Activated CD4-positive, alpha-beta memory T cell treated with anti-CD3 and anti-CD28 coated beads, Interleukin-2, amount 10 ng/mL, durations not matched to agents 7 days and 5 days (primary cell): Measurements from ENCODE around the gene PIK3R1. TPM values are rescaled to one million over a fixed set of nuclear protein-coding genes. Genes with fewer than 3 reads are reported as not detected.
A peak's percentile ranks its signal among the peaks of the same experiment; 100 is the strongest.

Source experiments
- CTCF ChIA-PET: fragments of 350-600 bp; sonication (Branson Sonifier 250); formaldehyde crosslinking; loops from one replicate; lab custom pipeline; 2021; ENCODE audit warnings: antibody characterized with exemption, inconsistent platforms; lab: Charles Lee
- POLR2A ChIA-PET: fragments of 350-600 bp; sonication (Branson Sonifier 250); formaldehyde crosslinking; loops from one replicate; lab custom pipeline; 2021; ENCODE audit warnings: antibody characterized with exemption; lab: Charles Lee
- DNase-seq: peaks from one replicate; pipeline ENCODE4 v3.0.0-alpha.2; 2020
- H3K27ac Mint-ChIP-seq: one replicate; pipeline ENCODE4 v1.8.0; 2021; ENCODE audit warnings: mild to moderate bottlenecking, mixed read lengths
- H3K27me3 Mint-ChIP-seq: one replicate; pipeline ENCODE4 v1.8.0; 2021; ENCODE audit warnings: mixed read lengths
- H3K36me3 Mint-ChIP-seq: one replicate; pipeline ENCODE4 v1.8.0; 2021; ENCODE audit warnings: low read depth, mixed read lengths
- H3K4me1 Mint-ChIP-seq: one replicate; pipeline ENCODE4 v1.8.0; 2021; ENCODE audit warnings: mixed read lengths
- H3K4me3 Mint-ChIP-seq: one replicate; pipeline ENCODE4 v1.8.0; 2021; ENCODE audit warnings: mild to moderate bottlenecking, mixed read lengths
- H3K9me3 Mint-ChIP-seq: one replicate; pipeline ENCODE4 v1.8.0; 2021; ENCODE audit warnings: mixed read lengths
- total RNA-seq, 2 experiments: library from RNA; stranded (reverse); gene quantifications; one replicate each; pipeline ENCODE4 v1.2.3, GENCODE V29; 2021

PIK3R1 gene
- total RNA-seq: 10 to 100 TPM; 83.1 to 86.4 TPM

- DNase-seq: peak; percentile 93
- ChIA-PET POLR2A (interaction anchor here (0.8 to 4.0 kb wide), 35 partner anchors 8 to 1211 kb away, joined by 3 to 51 read pairs (median 5); no protein-coding TSS in a partner anchor), CTCF (interaction anchor here (0.6 to 2.7 kb wide), 15 partner anchors 24 to 1008 kb away, joined by 3 to 33 read pairs (median 5); no protein-coding TSS in a partner anchor)
- Mint-ChIP-seq H3K9me3 (peaks cover 17% of the 10 kb centered on the region), H3K4me3 (peak within 1 kb of the TSS; percentile 85), H3K4me1 (peaks cover 33% of the 10 kb centered on the region), H3K27me3 (no peaks in the 10 kb centered on the region), H3K36me3 (peaks cover 38% of the 10 kb centered on the region), H3K27ac (peak within 1 kb of the TSS; percentile 88)
Observed at GRCh38 chr5:68215208-68215897, at the start of gene PIK3R1. Gene PIK3R1 (plus strand): TSS chr5:68215756. CDS start chr5:68226676, 10,920 bp downstream.

GRCh38 chr5:68167195-68167651 is 48.3 kb upstream of the PIK3R1 start:
- CTCF ChIA-PET: no interaction called here
- Mint-ChIP-seq H3K4me3 (no peak overlapping the region), H3K27me3 (no peaks in the 10 kb centered on the region), H3K4me1 (no peaks in the 10 kb centered on the region), H3K36me3 (no peaks in the 10 kb centered on the region), H3K9me3 (no peaks in the 10 kb centered on the region), H3K27ac (no peak overlapping the region)
- DNase-seq: no peak
- POLR2A ChIA-PET: no interaction called here

GRCh38 chr5:68169903-68170302 is 45.7 kb upstream of the PIK3R1 start:
- Mint-ChIP-seq H3K36me3 (no peaks in the 10 kb centered on the region), H3K4me3 (no peak overlapping the region), H3K9me3 (no peaks in the 10 kb centered on the region), H3K27me3 (no peaks in the 10 kb centered on the region), H3K4me1 (no peaks in the 10 kb centered on the region), H3K27ac (no peak overlapping the region)
- DNase-seq: no peak
- ChIA-PET POLR2A (no interaction called here), CTCF (no interaction called here)

GRCh38 chr5:68170826-68171558 is 44.6 kb upstream of the PIK3R1 start:
- Mint-ChIP-seq H3K4me1 (no peaks in the 10 kb centered on the region), H3K27ac (no peak overlapping the region), H3K36me3 (no peaks in the 10 kb centered on the region), H3K9me3 (no peaks in the 10 kb centered on the region), H3K27me3 (no peaks in the 10 kb centered on the region), H3K4me3 (no peak overlapping the region)
- CTCF ChIA-PET: no interaction called here
- DNase-seq: no peak
- POLR2A ChIA-PET: no interaction called here

DNA sequence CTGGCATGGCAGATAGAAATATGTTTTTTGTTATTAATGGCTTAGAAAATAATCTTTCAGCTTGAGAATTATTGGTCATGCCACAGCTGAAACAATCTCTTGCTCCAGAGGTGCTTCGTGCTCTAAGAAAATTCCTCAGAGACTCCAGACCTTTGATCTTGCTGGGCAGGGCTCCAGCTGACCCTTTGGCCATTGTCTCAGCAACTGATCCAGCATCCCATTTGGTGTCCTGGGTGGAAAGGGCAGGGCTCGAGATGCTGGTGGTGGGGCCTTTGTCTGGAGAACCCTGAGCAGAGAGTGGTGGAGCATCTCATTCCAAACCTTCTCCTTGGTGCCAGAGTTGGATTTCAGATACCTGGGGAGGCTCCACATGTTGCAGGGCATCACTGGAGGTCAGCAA is 43.2 kb upstream of the PIK3R1 start:
- ChIA-PET POLR2A (no interaction called here), CTCF (no interaction called here)
- DNase-seq: no peak
- Mint-ChIP-seq H3K4me1 (no peaks in the 10 kb centered on the region), H3K36me3 (no peaks in the 10 kb centered on the region), H3K27ac (no peak overlapping the region), H3K27me3 (no peaks in the 10 kb centered on the region), H3K9me3 (no peaks in the 10 kb centered on the region), H3K4me3 (no peak overlapping the region)

GRCh38 chr5:68173007-68173406 is 42.5 kb upstream of the PIK3R1 start:
- ChIA-PET CTCF (no interaction called here), POLR2A (no interaction called here)
- Mint-ChIP-seq H3K27ac (no peak overlapping the region), H3K36me3 (no peaks in the 10 kb centered on the region), H3K9me3 (no peaks in the 10 kb centered on the region), H3K4me3 (no peak overlapping the region), H3K4me1 (no peaks in the 10 kb centered on the region), H3K27me3 (no peaks in the 10 kb centered on the region)
- no peak for DNase-seq

DNA sequence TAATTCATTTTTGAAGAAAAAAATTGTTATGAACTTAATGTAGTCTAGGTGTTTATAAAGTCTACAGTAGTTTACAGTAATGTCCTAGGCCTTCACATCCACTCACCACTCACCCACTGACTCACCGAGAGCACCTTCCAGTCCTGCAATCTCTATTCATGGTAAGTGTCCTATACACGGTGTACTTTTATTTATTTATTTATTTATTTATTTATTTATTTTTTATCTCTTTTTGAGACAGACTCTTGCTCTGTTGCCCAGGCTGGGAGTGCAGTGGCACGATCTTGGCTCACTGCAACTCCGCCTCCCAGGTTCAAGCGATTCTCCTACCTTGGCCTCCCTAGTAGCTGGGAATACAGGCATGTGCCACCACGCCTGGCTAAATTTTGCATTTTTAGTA is 39.3 kb upstream of the PIK3R1 start:
- no peak for DNase-seq
- H3K27me3 Mint-ChIP-seq: no peaks in the 10 kb centered on the region
- CTCF ChIA-PET: interaction anchor here (1.6 kb wide), 1 partner anchor 39 kb away, joined by 3 read pairs; the partner anchor contains the start of gene PIK3R1
- H3K9me3 Mint-ChIP-seq: no peaks in the 10 kb centered on the region
- peaks cover 6% of the 10 kb centered on the region for H3K4me1 Mint-ChIP-seq
- no peak overlapping the region for H3K27ac Mint-ChIP-seq
- no peak overlapping the region for H3K4me3 Mint-ChIP-seq
- no peaks in the 10 kb centered on the region for H3K36me3 Mint-ChIP-seq
- POLR2A ChIA-PET: no interaction called here

DNA sequence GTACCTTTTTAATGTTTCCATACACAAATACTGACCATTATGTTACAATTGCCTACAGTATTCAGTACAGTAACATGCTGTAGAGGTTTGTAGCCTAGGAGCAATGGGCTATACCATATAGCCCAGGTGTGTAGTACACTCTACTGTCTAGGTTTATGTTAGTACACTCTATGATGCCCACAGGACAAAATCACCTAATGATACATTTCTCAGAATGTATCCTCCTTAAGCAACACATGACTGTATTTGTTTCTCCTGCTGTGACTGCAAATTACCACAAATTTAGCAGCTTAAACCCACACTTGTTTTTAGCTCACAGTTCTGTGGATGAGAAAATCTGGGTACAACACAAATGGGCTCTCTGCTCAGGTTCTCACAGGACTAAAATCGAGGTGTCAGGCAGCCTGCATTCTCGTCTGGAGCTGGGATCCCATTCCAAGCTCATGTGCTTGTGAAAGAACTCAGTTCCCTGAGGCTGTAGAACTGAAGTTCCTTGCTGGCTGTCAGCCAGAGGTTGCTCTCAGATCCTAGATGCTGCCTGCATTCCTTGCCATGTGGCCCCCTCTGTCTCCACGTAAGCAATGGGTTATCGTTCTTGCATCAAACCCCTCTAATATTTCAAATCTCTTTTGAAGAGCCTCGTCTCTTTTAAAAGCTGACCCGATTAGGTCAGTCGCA is 38.6 kb upstream of the PIK3R1 start:
- Mint-ChIP-seq H3K27me3 (no peaks in the 10 kb centered on the region), H3K36me3 (no peaks in the 10 kb centered on the region), H3K27ac (no peak overlapping the region), H3K4me3 (no peak overlapping the region), H3K4me1 (peaks cover 6% of the 10 kb centered on the region), H3K9me3 (no peaks in the 10 kb centered on the region)
- ChIA-PET CTCF (interaction anchor here (1.6 kb wide), 1 partner anchor 38 kb away, joined by 3 read pairs; the partner anchor contains the start of gene PIK3R1), POLR2A (no interaction called here)
- DNase-seq: no peak

GRCh38 chr5:68177676-68178075 is 37.9 kb upstream of the PIK3R1 start:
- Mint-ChIP-seq H3K4me1 (peaks cover 6% of the 10 kb centered on the region), H3K36me3 (no peaks in the 10 kb centered on the region), H3K27ac (no peak overlapping the region), H3K27me3 (no peaks in the 10 kb centered on the region), H3K9me3 (no peaks in the 10 kb centered on the region), H3K4me3 (no peak overlapping the region)
- DNase-seq: no peak
- ChIA-PET CTCF (no interaction called here), POLR2A (no interaction called here)

GRCh38 chr5:68178579-68178978 is 37.0 kb upstream of the PIK3R1 start:
- Mint-ChIP-seq H3K4me3 (no peak overlapping the region), H3K9me3 (no peaks in the 10 kb centered on the region), H3K4me1 (peaks cover 6% of the 10 kb centered on the region), H3K27me3 (no peaks in the 10 kb centered on the region), H3K36me3 (no peaks in the 10 kb centered on the region), H3K27ac (no peak overlapping the region)
- ChIA-PET POLR2A (no interaction called here), CTCF (no interaction called here)
- no peak for DNase-seq

GRCh38 chr5:68180121-68181038 is 35.2 kb upstream of the PIK3R1 start:
- DNase-seq: no peak
- POLR2A ChIA-PET: no interaction called here
- no peaks in the 10 kb centered on the region for H3K36me3 Mint-ChIP-seq
- no peak overlapping the region for H3K4me3 Mint-ChIP-seq
- H3K9me3 Mint-ChIP-seq: no peaks in the 10 kb centered on the region
- CTCF ChIA-PET: no interaction called here
- H3K27ac Mint-ChIP-seq: no peak overlapping the region
- no peaks in the 10 kb centered on the region for H3K27me3 Mint-ChIP-seq
- H3K4me1 Mint-ChIP-seq: peaks cover 6% of the 10 kb centered on the region

DNA sequence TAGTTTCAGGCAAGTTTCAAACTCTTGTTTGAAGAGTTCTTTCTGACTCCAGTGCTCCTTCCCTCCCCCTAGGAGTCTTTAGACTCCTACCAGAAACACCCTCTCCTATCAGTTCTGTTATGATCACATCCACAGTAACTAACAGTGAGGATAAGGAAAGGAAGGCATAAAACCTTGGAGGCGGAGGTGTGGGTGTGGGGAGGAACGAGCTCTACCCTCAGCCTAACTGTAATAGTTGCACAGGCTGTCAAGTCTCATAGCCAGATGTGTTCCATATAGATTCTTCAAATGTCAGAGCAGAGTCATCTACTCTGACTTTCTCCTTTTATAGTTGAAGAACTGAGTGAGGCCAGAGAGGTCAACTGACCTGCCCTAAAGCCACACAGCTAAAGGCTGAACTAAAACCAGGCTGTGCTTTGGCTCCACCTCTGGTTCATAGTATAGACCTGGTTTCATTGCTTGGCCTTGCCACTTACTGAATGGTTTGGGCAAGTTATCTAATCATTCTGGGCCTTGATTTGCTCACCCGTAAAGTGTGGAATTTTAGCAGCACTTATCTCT is 34.4 kb upstream of the PIK3R1 start:
- H3K4me1 Mint-ChIP-seq: peaks cover 6% of the 10 kb centered on the region
- H3K4me3 Mint-ChIP-seq: no peak overlapping the region
- ChIA-PET POLR2A (no interaction called here), CTCF (no interaction called here)
- no peaks in the 10 kb centered on the region for H3K27me3 Mint-ChIP-seq
- DNase-seq: no peak
- no peak overlapping the region for H3K27ac Mint-ChIP-seq
- H3K9me3 Mint-ChIP-seq: no peaks in the 10 kb centered on the region
- no peaks in the 10 kb centered on the region for H3K36me3 Mint-ChIP-seq
